Measurements from ENCODE around the gene VILL.
"Not testable (repeated sequence)": the region's sequence is repeated elsewhere in the genome, so short reads cannot be mapped to it uniquely, and the experiment has no call there.

The VILL gene

DNA sequence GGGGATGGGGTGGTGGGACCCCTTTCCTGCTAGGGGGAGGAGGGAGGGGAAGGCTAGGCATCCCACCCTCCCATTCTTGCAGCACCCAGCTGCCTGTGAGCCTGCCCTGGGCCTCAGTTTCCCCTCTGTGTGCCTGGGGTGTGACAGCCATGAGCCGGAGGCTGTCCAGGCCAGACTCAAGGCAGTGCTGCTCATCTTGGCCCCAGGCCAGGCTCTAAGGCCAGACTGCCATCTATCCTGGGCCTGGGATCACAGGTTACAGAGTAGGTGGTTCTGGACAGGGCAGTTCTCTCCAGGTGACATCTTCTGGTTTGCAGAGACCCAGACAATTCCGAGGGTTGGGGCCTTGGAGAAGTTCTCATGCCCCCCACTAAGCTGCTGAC lies 3.3 kb upstream of the VILL start:
- no peak for DNase-seq

- no peak for DNase-seq
Measured at GRCh38 chr3:37987751-37988179, 2.8 kb upstream of the VILL start.

GRCh38 chr3:37988376-37988775 lies 2.2 kb upstream of the VILL start:
- not testable (repeated sequence) for DNase-seq

DNA sequence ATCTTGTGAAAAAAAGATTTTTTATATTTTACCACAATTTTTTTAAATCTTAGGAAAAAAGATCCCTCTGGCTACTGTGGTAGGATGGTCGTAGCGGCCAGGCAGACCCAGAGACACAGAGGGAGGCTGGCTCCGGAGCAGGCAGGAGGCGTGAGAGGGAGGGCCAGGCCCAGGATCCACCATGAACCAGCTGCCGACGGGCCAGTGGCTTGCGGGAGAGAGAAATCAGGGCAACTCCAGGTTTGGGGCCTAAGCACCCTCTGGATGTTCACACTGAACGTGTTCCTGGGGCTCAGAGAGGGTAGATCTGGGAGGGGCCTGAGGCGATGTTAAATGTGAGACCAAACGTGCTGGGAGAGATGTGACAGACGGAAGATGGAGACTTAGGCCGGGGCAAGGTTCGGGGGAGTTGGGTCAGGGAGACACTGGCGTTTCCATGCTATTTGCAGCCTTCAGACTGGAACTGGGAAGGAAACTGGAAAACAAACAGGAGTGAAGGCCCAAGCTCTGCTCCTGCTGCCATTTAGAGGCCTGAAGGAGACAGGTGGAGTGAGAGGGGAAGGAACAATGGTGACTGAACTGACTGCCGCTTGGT lies 1.6 kb upstream of the VILL start:
- DNase-seq: no peak

DNA sequence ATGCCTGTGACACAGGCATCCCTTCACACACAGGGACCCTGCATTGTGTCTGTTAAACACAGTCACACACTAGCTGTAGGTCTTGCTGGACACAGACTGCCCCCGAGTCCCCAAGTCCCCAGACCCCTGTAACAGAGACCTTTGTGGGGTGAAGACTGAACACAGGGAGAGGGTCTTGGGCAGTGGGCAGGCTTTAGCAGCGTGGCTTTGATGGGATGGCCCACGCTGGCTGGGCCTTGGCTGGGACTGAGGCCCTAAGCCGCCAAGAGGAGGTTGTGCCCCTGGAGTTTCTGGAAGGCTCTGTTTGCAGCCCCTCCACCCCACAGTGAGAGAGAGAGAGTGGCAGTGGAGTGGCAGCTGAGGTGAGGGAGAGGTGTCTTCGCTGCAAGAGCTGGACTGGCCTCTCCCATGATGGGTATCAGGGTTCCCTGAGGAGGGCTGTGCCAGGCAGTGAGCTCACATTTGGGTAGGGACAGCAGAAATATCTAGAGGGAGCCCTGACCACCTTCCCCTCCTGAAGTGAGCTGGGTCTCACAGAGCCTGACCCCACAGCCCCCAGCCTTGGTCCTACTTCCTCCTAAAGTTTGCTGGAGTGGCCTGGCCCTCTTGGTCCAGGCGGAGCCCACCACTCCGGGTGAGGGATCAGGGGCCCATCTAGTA lies 635 bp upstream of the VILL start:
- DNase-seq: no peak

DNA sequence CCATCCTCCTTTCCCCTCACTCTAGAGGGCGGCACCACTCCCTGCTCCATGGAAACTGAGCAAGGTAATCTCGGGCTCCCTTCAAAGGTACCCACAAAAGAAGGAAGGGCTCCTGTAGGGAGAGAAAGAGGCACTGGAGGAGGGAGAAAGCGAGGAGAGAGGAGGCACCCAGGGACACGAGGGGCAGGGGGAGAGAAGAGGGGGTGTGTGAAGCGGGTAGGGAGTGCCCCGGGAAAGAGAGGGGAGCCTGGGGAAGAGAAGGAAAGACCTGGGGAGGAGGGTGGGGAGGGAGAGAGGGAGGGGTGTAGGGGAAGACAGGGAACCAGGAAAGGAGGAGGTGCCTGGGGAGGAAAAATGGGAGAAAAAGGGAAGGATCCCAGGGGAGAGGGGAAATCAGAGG lies 523 bp downstream of the VILL start:
- DNase-seq: no peak

- DNase-seq: no peak
Measured at GRCh38 chr3:37991823-37992222, 1.2 kb downstream of the VILL start.

GRCh38 chr3:37992271-37993066 lies 1.9 kb downstream of the VILL start:
- no peak for DNase-seq

DNA sequence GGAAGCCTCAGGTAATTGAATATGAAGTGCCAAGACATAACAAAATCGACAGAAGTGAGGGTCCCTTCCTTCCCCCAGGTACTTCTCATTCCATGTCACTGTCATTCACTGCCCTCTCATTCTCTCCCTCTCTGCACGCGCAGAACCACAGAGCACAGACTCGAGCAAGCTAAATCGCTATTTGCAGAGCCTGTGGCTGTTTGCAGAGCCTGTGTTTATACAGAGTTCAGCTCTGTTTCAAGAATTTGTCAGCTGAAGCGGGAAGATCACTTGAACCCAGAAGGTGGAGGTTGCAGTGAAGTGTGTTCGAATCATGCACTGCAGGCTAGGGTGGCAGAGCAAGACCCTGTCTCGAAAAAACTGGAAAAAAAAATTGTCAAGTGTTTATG lies 2.5 kb downstream of the VILL start:
- no peak for DNase-seq

DNA sequence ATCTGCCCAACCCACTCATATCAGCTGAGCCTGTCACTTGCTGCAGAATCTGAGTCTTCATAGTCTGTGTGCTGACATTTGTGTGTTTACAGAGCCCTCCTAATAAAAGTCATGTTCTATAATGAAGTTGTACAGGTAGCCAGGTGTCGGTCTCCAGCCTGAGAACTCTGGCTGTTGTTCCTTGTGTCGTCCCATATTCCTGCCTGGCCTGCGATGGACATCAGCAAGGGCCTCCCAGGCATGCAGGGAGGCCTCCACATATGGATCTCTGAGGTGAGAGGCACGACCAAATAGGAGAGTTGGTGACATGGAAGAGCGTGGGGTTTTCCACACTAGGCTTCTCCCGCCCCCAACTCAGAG lies 2.9 kb downstream of the VILL start:
- DNase-seq: no peak

DNA sequence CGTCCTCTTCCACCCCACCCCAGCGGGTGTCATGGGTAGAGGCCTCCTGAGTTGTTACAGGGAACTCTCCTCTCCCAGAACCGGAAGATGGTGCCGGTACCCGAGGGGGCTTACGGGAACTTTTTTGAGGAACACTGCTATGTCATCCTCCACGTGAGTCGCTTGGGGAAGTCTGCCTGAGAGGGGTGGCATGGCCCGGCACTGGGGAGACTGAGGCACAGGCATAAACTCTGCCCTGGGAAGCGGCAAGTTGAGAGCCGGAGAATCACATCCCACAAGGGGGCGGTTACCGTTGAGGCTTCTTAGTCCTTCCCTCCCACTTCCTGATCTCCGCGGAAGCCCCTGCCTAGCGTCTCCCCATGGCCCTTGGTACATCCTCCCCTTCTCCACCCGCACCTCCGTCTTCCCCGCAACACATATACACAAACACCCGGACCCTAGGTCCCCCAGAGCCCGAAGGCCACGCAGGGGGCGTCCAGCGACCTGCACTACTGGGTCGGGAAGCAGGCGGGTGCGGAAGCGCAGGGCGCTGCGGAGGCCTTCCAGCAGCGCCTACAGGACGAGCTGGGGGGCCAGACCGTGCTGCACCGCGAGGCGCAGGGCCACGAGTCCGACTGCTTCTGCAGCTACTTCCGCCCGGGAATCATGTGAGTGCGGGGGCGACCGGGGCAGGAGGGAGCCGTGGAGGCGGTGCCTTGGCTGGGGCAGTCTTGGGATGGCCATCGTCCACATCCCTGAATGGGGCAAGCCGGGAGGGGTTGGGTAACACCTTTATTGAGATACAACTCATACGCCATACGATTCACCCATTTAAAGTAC lies 3.4 kb downstream of the VILL start:
- peak; percentile 27 for DNase-seq

- DNase-seq: no peak
Measured at GRCh38 chr3:37994639-37994972, 4.0 kb downstream of the VILL start.

GRCh38 chr3:37995652-37996641 lies 5.4 kb downstream of the VILL start:
- no peak for DNase-seq

- DNase-seq: peak; percentile 85
Measured at GRCh38 chr3:37996785-37997301, 6.3 kb downstream of the VILL start.

DNA sequence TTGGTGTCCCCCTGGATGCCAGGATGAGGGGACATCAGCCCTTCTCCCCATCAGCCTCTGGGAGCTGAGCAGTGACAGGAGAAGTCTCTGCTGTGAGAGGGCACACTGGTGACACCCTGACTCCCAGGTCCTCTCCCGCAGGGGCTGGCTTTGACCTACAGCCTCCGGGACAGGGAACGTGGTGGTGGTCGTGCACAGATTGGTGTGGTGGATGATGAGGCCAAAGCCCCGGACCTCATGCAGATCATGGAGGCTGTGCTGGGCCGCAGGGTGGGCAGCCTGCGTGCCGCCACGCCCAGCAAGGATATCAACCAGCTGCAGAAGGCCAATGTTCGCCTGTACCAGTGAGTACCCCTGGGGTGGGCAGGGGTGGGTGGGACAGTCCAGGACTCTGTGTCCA lies 6.8 kb downstream of the VILL start:
- DNase-seq: no peak

DNA sequence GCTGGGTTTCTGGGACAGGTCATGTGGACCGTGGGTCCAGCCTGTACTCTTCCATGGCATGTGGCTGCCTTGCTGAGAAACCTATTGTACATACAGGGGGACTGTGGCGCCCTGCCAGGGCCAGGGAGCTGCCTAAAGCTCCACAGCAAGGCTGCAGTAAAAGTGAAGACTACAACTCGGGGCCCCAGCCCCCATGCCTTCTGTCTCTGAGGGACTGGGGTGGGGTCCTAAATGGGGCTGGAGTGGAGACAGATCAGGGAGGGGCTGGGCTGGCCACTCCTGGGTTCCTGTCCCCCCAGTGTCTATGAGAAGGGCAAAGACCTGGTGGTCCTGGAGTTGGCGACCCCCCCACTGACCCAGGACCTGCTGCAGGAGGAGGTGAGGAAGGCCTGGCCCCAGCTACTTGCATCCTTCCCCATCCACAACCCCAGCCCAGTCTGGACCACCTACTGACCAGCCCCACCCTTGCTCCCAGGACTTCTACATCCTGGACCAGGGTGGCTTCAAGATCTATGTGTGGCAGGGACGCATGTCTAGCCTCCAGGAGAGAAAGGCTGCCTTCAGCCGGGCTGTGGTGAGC lies 7.3 kb downstream of the VILL start:
- no peak for DNase-seq

DNA sequence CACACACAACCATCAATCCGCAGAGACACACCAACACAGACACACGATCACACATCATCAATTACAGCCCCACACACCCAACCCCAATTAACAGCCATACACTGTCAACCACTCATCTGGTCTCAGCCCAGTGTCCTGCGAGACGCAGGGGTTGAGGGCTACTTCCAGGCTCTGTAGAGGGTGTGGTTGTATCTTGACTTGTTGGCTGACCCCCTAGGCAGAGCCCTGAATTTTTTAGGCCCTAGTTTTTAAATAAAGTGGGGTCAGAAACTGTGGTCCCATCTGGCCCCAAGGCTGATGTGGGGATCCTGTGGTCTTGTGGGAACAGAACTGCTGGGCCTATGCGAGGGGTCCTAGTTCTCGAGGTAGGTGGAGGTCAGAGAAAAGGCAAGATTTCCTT lies 9.2 kb downstream of the VILL start:
- no peak for DNase-seq

DNA sequence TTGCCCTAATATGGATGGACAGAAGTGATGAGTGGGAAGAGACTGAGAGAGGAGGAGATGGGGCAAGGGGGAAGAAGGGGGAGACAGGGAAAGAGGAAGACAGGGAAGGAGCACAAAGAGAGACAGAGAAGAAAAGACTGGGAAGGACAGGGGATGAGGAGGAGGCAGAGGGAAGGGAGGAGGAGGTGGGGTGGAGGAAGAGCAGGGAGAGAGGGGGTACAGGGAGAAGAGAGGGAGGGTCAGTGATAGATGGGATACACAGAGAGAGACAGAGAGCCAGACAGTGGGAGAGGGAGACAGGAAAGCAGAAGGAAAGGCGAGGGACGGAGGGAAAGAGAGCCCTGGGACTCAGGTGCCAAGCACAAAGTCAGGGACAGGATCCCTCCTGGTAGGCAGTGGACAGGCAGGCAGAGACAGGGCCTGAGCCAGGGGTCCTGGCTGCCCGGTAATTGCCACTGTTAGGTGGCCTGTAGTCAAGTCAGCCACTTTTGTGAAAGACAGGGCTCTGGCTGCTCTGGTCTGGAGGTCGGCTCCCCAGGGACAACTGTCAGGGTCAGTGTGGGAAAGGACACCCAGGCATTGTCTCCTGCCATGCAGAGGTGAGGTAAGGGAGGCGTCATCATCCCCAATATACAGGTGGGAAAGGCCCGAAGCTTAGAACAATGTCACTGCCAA lies 9.8 kb downstream of the VILL start:
- no peak for DNase-seq

- no peak for DNase-seq
Measured at GRCh38 chr3:38000965-38001455, 10.4 kb downstream of the VILL start.

- DNase-seq: no peak
Measured at GRCh38 chr3:38001456-38002081, 11.0 kb downstream of the VILL start.
